ENCODE results near the gene LRRC47. TPM values are rescaled to one million over a fixed set of nuclear protein-coding genes. Genes with fewer than 3 reads are reported as not detected.

The LRRC47 gene
- total RNA-seq, 1 donor from 2014 or later = 52.3 TPM

DNA sequence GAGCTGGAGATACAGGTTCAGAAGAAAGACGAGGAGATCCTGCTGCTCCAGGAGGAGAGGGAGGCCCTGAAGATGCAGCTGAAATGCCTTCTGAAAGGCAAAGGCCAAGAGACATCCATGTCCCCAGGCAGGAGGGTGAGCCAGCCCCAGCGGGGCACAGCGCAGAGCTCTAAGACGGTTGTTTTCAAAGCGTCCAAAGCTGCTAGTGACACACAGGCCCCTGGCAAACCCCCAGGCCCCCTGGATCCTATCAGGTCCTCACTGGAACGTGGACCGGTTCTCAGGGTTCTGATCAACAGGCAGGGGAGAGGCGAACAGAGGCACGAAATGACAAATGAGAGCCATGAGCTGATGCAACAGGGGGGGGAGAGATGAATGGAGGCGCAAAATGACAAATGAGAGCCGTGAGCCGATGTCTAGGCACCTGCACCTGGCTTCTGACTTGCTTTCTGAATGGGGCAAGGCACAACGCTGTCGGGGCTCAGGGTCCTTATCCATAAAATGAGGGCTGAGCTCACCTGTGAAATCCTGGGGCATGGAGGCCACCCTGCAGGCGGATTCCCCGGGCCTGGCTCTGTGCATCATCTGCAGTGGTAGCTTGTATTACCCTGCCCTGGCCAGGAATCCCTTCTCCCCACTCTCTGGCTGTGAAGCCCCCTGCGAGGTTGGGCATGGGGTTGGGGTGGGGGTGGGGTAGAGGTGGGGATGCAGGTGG, 34.8 kb downstream of the LRRC47 start:
- H3K4me1 Mint-ChIP-seq (ENCODE audit: unreplicated experiment) = no peaks in the 10 kb centered on the region
- H3K27ac Mint-ChIP-seq (ENCODE audit: unreplicated experiment) = no peak overlapping the region
- TF ChIP-seq, protein P1, sequence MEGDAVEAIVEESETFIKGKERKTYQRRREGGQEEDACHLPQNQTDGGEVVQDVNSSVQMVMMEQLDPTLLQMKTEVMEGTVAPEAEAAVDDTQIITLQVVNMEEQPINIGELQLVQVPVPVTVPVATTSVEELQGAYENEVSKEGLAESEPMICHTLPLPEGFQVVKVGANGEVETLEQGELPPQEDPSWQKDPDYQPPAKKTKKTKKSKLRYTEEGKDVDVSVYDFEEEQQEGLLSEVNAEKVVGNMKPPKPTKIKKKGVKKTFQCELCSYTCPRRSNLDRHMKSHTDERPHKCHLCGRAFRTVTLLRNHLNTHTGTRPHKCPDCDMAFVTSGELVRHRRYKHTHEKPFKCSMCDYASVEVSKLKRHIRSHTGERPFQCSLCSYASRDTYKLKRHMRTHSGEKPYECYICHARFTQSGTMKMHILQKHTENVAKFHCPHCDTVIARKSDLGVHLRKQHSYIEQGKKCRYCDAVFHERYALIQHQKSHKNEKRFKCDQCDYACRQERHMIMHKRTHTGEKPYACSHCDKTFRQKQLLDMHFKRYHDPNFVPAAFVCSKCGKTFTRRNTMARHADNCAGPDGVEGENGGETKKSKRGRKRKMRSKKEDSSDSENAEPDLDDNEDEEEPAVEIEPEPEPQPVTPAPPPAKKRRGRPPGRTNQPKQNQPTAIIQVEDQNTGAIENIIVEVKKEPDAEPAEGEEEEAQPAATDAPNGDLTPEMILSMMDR (IDR thresholded peaks at IDR 0.05) = no peak
- peaks cover 44% of the 10 kb centered on the region for H3K27me3 Mint-ChIP-seq (ENCODE audit: unreplicated experiment)
- no peak overlapping the region for H3K4me3 Mint-ChIP-seq (ENCODE audit: unreplicated experiment)
- no peak for DNase-seq (ENCODE audit: extremely low spot score, unreplicated experiment)
- H3K36me3 Mint-ChIP-seq (ENCODE audit: unreplicated experiment) = no peaks in the 10 kb centered on the region
- peaks cover 11% of the 10 kb centered on the region for H3K9me3 Mint-ChIP-seq (ENCODE audit: unreplicated experiment)

DNA sequence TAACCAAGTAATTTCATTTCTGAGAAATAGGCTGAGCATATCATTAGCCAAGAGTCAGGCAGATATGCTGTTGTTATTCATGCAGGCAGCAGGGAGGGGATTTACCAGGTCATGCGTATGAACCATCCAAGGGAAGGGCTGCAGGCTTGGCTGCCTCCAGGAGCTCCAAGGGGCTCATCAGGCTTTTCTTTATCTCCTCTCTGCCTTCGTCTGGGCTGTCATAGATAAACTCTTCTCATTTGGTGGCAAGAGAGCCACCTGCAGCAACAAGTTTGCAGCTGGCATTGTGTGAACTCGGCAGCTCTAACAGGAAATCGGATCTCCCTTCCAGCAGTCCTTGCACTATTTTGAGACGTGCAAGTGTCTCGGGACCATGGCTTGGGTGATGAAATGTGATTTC, 36.5 kb downstream of the LRRC47 start:
- no peaks in the 10 kb centered on the region for H3K36me3 Mint-ChIP-seq (ENCODE audit: unreplicated experiment)
- no peaks in the 10 kb centered on the region for H3K4me1 Mint-ChIP-seq (ENCODE audit: unreplicated experiment)
- no peak overlapping the region for H3K4me3 Mint-ChIP-seq (ENCODE audit: unreplicated experiment)
- peaks cover 39% of the 10 kb centered on the region for H3K27me3 Mint-ChIP-seq (ENCODE audit: unreplicated experiment)
- TF ChIP-seq, protein P1 (IDR thresholded peaks at IDR 0.05) = no peak
- DNase-seq (ENCODE audit: extremely low spot score, unreplicated experiment) = no peak
- H3K9me3 Mint-ChIP-seq (ENCODE audit: unreplicated experiment) = peaks cover 11% of the 10 kb centered on the region
- H3K27ac Mint-ChIP-seq (ENCODE audit: unreplicated experiment) = no peak overlapping the region

DNA sequence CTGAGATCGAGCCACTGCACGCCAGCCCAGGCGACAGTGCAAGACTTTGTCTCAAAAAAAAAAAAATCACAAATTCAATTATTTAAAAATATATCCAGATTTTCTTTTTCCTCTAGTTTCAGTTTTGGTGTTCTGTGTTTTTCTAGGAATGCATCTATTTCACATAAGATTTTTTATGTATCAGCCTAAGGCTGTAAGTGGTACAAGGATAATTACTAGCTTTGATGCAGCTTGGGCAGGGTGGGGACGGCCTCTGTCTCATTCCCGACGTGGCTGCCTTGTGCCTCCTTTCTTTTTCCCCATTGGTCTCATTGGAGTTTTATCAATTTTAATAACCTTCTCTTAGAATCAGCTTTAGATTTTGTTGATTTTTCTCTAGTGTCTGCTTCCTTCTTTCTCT, 37.1 kb downstream of the LRRC47 start:
- Mint-ChIP-seq H3K27ac (ENCODE audit: unreplicated experiment) (no peak overlapping the region), H3K4me3 (ENCODE audit: unreplicated experiment) (no peak overlapping the region), H3K4me1 (ENCODE audit: unreplicated experiment) (no peaks in the 10 kb centered on the region), H3K36me3 (ENCODE audit: unreplicated experiment) (no peaks in the 10 kb centered on the region), H3K27me3 (ENCODE audit: unreplicated experiment) (peaks cover 34% of the 10 kb centered on the region), H3K9me3 (ENCODE audit: unreplicated experiment) (peaks cover 11% of the 10 kb centered on the region)
- TF ChIP-seq, protein P1 (IDR thresholded peaks at IDR 0.05) = no peak
- no peak for DNase-seq (ENCODE audit: extremely low spot score, unreplicated experiment)

DNA sequence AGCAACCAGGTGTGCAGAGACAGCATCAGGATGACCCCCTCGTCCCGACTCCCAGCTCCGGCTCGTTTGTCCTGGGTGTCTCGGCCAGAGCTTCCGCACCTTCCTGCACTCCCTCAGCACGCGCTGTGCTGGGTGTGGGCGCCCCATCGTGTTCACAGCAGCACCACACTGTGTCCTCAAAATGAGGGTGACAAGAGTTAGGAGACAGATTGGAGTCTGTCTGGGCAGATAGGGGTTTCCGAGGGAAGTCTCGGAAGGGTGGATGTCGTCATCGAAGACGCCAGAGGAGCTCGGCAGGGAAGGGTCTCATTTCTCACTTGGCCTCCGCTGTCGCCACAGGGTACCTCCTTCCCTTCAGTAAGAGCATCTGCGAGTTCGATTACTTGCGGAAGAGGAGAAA, 39.9 kb downstream of the LRRC47 start:
- H3K27ac Mint-ChIP-seq (ENCODE audit: unreplicated experiment) = no peak overlapping the region
- H3K4me3 Mint-ChIP-seq (ENCODE audit: unreplicated experiment) = no peak overlapping the region
- no peaks in the 10 kb centered on the region for H3K4me1 Mint-ChIP-seq (ENCODE audit: unreplicated experiment)
- H3K36me3 Mint-ChIP-seq (ENCODE audit: unreplicated experiment) = no peaks in the 10 kb centered on the region
- DNase-seq (ENCODE audit: extremely low spot score, unreplicated experiment) = no peak
- TF ChIP-seq, protein P1 (IDR thresholded peaks at IDR 0.05) = no peak
- peaks cover 40% of the 10 kb centered on the region for H3K27me3 Mint-ChIP-seq (ENCODE audit: unreplicated experiment)
- H3K9me3 Mint-ChIP-seq (ENCODE audit: unreplicated experiment) = peaks cover 11% of the 10 kb centered on the region

DNA sequence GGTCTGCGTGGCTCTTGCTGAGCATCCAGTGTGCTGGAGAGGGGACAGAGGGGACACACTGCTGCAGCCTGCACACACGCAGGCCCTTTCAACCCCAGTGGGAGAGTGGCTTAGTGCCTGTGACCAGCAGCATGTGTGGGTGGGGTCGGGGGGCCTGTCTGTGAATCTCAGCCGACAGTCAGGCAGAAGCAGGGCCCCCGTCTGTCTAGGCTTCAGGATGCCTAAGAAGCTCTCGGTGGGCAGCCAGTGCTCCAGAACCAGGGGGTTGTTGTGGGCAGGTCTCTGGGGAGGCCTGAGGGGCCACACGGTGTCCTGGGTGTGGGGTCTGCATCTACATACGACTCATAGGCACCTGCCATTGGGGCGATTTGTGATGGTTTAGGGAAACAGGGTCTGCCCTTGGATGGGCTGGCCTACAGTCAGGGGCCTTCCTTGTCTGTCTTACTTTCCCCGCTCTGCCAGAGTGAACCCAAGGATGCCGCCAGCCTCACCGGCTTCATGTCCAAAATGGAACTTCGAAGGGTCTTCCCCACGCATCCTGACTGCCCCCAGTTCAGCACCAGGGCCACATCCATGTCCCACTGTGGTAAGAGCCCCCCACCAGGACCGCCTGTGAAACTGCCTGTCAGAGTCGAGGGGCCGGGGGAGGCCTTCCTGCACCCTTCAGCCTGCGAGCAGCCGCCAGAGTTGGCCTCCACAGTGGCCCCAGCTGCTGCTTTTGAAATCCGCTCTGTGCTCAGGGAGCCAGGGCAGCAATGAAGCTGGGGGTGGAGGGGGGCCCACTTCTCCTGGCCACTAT, 42.4 kb downstream of the LRRC47 start:
- H3K27me3 Mint-ChIP-seq (ENCODE audit: unreplicated experiment) = peaks cover 40% of the 10 kb centered on the region
- H3K9me3 Mint-ChIP-seq (ENCODE audit: unreplicated experiment) = no peaks in the 10 kb centered on the region
- no peak for DNase-seq (ENCODE audit: extremely low spot score, unreplicated experiment)
- H3K27ac Mint-ChIP-seq (ENCODE audit: unreplicated experiment) = no peak overlapping the region
- H3K4me3 Mint-ChIP-seq (ENCODE audit: unreplicated experiment) = no peak overlapping the region
- H3K36me3 Mint-ChIP-seq (ENCODE audit: unreplicated experiment) = no peaks in the 10 kb centered on the region
- TF ChIP-seq, protein P1 (IDR thresholded peaks at IDR 0.05) = no peak
- H3K4me1 Mint-ChIP-seq (ENCODE audit: unreplicated experiment) = no peaks in the 10 kb centered on the region
